ENCODE measurements around the gene EFCAB6. TPM values are rescaled to one million over a fixed set of nuclear protein-coding genes. Genes with fewer than 3 reads are reported as not detected.

The EFCAB6 gene
- total and polyA plus RNA-seq, 2 donors (not counting 3 experiments of a cell fraction or from before 2014, with no cell fraction given) = 0.07 to 0.31 TPM

DNA sequence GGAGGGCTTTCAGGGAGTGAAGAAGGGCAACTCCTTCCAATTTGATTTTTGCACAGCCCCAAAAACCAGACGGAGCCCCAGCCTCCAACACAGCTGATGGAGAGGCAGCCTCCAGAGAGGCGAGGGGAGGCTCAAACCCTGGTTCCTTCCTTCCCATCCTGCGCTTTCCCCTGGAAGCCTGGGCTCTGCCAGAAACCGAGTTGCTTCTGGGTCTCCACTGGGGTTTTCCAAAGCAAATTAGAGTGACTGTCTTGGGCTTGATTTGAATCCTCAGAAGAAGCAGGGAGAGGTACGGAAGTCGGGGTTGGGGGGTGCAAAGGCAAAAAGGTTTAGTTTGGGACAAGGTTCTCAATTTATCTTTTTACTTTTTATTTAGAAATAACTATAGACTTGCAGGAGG lies 271.1 kb downstream of the EFCAB6 start:
- Histone ChIP-seq H3K9me1 (replicated peaks; ENCODE audit: control insufficient read depth, extremely low read depth, insufficient read depth, low read length) (no peaks in the 10 kb centered on the region), H4K20me1 (replicated peaks; ENCODE audit: control insufficient read depth, extremely low read depth, insufficient read depth, low read length) (no peaks in the 10 kb centered on the region), H3K4me2 (ENCODE audit: insufficient read depth, low read length) (no peak overlapping the region), H3K27me3 (ENCODE audit: control insufficient read depth in 2 of 2, insufficient read depth in 2 of 2, low read length in 2 of 2) (no peaks in the 10 kb centered on the region), H2AFZ (ENCODE audit: low read depth, low read length) (no peak overlapping the region), H3K27ac (ENCODE audit: insufficient read depth, low read depth, low read length) (no peak overlapping the region), H3K4me1 (ENCODE audit: control insufficient read depth, extremely low read depth, insufficient read depth, low read length) (no peaks in the 10 kb centered on the region), H3K9me3 (replicated peaks; ENCODE audit: control insufficient read depth, insufficient read depth, low read length) (no peaks in the 10 kb centered on the region), H3K9ac (replicated peaks; ENCODE audit: extremely low read depth, insufficient read depth, low read length) (no peak overlapping the region), H3K36me3 (ENCODE audit: control insufficient read depth in 2 of 2, extremely low read depth in 1 of 2, insufficient read depth in 2 of 2, low read length in 2 of 2) (no peaks in the 10 kb centered on the region), H3K4me3 (replicated peaks in 1 of 3; ENCODE audit: insufficient read depth in 1 of 3, low read depth in 1 of 3, low read length in 3 of 3) (no peak overlapping the region), H3K79me2 (ENCODE audit: control insufficient read depth, insufficient read depth, low read length) (no peaks in the 10 kb centered on the region)
- DNase-seq (ENCODE audit: low read depth, low spot score) (no peak), FAIRE-seq (no peak)
- intact Hi-C loops (cut with micrococcal nuclease) (no loop called here), dilution Hi-C loops (cut with MboI; ENCODE audit: extremely low pct_ligation_motif_present, low sequenced_read_pairs) (no loop called here)
- no peak for TF ChIP-seq MYC (IDR thresholded peaks at IDR 0.05; ENCODE audit: low read depth, low read length)
- no peak for TF ChIP-seq GATA2 (IDR thresholded peaks at IDR 0.05; ENCODE audit: insufficient read depth, insufficient read length, low read depth, low read length)
- no peak for TF ChIP-seq JUN (IDR thresholded peaks at IDR 0.05; ENCODE audit: borderline replicate concordance, insufficient read depth, insufficient read length, low read depth)
- TF ChIP-seq, protein P1, sequence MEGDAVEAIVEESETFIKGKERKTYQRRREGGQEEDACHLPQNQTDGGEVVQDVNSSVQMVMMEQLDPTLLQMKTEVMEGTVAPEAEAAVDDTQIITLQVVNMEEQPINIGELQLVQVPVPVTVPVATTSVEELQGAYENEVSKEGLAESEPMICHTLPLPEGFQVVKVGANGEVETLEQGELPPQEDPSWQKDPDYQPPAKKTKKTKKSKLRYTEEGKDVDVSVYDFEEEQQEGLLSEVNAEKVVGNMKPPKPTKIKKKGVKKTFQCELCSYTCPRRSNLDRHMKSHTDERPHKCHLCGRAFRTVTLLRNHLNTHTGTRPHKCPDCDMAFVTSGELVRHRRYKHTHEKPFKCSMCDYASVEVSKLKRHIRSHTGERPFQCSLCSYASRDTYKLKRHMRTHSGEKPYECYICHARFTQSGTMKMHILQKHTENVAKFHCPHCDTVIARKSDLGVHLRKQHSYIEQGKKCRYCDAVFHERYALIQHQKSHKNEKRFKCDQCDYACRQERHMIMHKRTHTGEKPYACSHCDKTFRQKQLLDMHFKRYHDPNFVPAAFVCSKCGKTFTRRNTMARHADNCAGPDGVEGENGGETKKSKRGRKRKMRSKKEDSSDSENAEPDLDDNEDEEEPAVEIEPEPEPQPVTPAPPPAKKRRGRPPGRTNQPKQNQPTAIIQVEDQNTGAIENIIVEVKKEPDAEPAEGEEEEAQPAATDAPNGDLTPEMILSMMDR (IDR thresholded peaks at IDR 0.05; ENCODE audit: extremely low read depth in 1 of 2, insufficient read depth in 1 of 2, low read depth in 1 of 2, low read length in 2 of 2) = no peak
- TF ChIP-seq POLR2A (IDR thresholded peaks at IDR 0.05; ENCODE audit: low read depth, low read length) = no peak
- no peak for TF ChIP-seq MAX (IDR thresholded peaks at IDR 0.05; ENCODE audit: insufficient read depth, insufficient read length)
- TF ChIP-seq EZH2 (IDR thresholded peaks at IDR 0.05; ENCODE audit: borderline replicate concordance, low read depth, low read length, severe bottlenecking) = no peak
- no peak for TF ChIP-seq POLR2AphosphoS5 (IDR thresholded peaks at IDR 0.05; ENCODE audit: insufficient read depth, low read depth, low read length)
- no peak for TF ChIP-seq FOS (IDR thresholded peaks at IDR 0.05; ENCODE audit: borderline replicate concordance, insufficient read depth, low read length)
- no TSS peak for BruUV-seq (replicated peaks)
- POLR2A ChIA-PET = no interaction called here
- CTCF ChIA-PET = no interaction called here

All from endothelial cell of umbilical vein (primary cell).